Measurements from ENCODE around the gene UMODL1.

The UMODL1 gene

DNA sequence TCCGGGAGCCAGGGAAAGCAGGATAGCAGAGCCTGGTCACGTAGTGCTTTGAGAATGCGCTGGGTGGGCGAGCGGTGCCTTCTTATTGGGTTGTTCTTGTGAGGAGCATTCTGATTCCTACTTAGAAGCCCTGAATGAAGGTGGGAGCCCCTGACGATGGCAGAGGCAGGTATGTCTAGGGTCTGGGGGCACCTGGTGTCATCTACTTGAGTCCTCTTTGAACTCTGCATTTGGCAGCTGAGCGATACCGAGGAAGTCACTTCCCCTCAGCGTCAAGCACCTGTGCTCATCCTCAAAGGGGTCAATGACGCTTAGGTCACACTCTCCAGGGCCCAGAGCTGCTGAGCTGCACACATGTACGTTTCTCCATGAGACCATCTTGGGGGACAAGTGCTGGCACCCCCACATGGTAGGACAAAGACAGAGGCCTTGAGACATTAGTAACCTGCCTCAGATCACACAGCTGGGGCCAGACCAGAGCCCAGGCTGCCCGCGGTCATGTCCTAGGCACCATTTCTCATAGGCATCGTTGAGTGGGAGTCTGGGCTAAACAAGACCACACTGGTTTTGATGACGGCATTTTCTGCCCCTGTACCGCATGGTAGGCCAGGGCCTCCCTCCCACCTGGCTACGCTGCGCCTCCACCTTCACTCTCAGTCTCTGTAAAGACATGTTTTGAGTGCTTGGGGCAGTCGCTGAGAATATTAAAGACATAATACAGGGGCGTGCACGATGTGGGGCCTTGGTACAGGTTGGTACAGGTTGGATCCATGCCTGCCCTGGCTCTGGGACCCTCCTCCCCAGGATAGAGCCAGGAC lies 78.7 kb downstream of the UMODL1 start:
- no peak for DNase-seq (ENCODE audit: low read depth)

DNA sequence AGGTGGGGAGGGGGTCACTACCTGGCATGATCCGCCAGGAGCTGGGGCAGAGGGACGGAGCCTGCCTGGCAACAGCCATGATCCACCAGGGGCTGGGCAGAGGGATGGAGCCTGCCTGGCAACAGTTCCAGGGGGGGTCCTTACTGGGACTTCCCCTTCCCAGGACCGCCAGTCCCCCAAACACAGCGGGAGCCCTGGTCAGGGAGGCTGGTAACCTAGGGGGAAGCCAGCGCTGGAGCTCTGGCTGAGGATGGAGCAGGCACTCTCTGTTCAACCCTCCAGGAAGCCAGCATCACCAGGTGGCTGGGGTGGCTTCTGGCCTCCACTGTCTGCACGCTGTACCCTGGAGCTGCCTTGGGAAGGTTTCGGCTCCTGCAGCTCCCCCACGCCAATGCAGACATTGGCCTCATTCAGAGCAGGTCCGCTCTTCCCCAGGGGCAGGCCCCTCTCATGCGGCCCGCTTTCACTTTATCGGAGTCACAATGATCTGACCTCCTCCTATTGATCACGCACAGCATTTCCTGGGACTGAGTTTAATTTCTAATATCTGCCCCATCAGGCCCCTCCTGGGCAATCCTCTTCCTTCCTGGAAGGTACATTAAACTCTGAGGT lies 79.5 kb downstream of the UMODL1 start:
- no peak for DNase-seq (ENCODE audit: low read depth)

DNA sequence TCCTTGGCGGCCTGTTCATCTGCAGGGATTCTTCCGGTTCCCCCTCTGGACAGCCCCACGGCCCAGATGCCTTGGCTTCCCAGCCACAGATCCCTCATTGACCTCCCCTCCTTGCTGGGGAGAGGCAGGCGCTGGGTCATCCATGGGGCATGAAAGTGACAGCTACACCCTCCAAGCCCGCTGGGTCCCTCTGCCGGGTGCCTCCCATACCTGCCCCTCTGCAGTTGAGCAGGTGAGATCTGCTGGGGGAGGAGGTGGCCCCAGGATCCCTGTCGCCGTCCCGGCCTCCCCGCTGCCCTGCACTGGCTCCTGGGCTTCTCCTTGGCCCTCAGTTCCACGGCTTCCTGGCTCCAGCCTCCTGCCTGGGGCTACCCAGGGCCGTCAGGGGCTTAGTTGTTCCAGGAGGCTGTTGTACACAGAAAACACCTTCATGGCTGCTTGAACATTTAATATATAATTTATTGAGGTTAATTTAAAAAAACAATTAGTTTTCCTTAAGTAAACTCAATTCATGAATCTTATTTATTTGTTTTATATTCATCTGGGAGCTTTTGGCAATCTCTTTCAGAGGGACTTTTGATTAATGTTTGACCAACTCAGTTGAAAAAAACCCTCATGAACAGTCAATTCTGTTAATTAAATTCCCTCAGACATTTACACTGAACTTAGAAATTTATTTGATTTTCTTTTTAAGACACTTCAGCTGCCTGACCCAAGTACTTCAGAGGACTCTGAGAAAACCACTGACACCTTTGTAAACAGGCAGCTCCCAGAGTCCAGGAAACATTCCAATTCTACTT lies 80.2 kb downstream of the UMODL1 start:
- DNase-seq (ENCODE audit: low read depth): no peak

DNA sequence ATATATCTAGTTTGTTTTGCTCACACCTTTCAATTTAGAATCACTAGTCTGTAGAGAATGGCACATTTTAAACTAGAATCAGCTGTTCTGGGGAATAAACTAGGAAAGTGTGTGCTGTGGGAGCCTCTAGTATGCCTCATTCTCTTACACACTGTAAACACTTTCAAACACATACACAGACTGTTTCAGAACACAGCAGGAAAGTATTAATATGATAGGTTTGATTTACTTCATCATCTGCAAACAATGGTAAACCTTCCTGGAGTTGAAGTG lies 80.8 kb downstream of the UMODL1 start:
- DNase-seq (ENCODE audit: low read depth): no peak

DNA sequence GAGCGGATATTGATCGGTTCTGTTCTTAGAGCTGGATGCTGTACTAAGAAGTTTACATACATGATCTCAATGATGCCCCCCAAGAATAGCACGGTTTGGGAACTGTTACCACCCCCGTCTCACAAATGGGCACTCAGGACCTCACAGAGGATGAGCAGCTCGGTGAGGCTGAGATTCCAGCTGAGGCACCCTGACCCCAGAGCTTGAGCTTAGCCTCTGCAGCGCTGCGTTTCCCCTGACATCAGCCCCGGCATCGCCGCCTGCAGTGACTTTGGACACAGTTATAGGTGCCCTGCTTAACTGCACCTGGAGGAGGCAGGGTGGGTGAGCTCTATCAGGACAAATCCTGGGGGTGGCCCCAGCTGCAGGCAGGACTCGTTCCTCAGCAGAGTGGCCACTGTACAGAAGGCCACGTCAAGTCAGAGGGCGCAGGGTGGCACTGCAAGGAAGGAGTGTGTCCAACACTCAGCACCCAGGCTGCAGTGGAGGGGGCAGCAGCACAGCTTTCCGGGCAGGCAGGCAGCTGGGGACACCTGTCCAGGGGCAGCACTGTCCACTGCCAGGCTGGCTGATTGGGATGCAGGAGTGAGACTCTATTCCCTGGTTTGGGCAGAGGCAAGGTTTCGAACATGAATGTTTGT lies 82.0 kb downstream of the UMODL1 start:
- DNase-seq (ENCODE audit: low read depth): no peak

DNA sequence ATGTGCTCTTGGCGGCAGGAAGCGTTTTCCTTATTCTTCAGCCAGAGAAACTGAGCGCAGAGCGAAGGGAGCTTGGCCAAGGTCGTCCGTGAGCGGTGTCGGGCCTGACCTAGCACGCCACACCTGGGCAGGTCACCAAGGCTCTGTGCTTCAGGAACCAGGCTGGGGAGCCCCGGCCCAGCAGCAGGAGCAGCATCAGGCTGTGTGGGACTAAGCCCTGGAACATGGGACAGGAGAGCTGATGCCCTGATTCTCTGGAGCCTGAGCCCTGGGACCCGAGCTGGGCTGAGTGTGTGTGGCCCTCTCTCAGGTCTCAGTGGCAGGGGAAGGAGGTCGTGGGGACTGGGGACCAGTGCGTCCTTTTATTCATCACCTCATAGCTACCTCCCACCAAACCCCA lies 82.6 kb downstream of the UMODL1 start:
- no peak for DNase-seq (ENCODE audit: low read depth)

DNA sequence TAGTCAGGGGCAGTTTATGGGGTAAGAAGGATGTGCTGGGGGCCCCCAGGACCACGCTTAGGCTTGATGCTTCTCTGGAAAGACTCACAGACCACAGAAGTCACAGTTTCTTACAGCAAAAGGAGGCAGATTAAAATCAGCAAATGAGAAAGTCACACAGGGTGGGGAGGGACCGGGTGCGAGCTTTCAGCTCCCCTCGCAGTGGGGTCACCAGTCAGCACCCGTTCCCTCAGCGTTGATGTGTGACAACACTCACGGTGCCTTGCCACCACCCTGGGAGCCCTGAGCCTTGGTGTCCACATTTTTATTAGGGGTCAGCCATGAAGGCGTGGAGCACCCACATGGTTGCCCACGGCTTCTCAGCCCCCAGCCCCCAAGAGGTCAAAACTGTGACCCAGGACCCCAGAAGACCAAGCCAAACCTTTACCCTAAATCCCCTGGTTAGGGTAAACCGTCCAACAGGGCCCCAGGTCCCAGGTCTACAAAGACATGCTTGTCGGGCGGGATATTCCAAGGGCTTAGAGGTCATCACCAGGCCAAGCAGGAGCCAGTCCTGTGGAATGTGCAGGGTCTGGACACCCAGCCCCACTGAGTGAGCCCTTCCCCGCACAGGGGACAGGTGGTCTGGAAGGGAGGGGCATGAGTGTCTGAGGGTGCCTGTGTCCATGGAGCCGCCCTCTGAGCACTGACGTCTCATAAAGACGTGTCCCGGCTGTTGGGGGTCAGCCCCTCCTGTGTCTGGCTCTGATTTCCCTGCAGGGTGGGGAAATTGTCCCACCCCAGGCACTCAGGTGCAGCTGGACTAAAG lies 83.3 kb downstream of the UMODL1 start:
- no peak for DNase-seq (ENCODE audit: low read depth)

DNA sequence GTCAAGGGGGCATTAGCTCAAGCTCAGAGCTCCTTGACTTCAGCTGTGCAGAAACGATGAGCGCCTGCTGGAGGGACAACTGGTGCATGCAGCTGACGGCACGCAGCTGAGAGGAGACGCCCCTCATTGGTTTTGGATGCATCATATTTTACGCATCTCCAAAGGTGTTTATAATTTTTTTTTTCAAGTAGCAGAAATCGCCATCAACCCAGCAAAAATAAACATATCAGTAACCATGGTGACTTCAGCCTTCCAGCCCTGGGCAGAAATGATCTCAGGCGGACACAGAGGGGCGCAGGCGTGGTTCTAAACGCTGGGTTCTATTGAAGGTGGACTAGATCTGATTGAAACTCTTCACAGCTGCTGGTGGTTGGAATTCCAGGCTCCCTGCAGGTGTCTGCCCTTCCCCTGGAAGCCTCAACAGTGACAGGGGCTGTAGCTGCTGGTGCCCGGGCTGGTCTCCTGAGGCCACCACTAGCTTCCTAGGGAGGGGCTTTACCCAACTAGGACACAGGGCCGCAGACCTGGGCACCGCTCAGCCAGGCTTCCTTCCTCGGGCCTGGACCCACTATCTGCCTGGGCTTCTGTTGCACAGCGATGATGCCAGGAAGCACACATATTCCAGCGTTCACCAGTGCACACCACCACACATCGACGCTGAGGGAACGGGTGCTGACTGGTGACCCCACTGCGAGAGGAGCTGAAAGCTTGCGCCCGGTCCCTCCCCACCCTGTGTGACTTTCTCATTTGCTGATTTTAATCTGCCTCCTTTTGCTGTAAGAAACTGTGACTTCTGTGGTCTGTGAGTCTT lies 84.1 kb downstream of the UMODL1 start:
- DNase-seq (ENCODE audit: low read depth): no peak

DNA sequence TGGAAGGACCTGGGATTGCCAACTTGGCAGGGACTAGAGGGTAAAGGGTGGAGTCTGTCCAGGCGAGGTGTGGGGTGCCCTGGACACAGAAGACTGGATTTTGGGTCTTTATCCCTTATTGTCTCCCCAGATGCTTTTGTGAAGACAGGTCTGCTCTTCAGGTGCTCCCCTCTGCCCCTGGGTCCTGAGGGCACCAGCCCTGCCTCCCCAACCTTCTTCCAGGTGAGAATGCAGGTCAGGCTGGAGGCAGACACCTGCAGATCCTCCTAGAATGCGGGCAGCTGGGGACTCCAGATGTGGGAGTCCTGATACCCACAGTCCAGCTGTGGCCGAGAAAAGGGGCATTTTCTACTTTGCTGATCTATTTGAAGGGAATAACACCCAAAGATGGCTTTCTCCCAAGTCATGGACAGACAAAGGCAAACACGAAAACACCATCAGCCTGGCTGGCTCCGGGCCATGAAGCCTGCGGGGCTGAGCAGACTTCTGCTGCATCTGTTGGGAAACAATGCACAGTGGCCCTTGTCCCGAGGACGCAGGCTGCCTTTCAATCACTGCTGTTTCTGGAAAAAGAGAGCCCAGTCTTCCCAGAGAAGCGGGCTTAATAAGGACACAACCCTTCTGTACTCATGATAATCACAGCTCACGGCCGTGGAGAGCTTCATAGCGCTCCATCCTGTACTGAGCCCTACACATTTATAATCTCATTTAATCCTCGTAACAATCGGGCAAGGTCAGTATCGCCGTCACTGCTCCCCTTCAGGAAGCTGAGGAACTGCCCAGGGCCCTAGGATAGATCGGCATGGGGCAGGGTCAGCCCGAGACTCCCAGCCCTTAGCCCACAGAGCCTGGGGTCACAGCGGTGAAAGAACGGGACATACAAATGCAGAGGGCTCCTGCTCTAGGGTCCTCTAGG lies 85.8 kb downstream of the UMODL1 start:
- no peak for DNase-seq (ENCODE audit: low read depth)

DNA sequence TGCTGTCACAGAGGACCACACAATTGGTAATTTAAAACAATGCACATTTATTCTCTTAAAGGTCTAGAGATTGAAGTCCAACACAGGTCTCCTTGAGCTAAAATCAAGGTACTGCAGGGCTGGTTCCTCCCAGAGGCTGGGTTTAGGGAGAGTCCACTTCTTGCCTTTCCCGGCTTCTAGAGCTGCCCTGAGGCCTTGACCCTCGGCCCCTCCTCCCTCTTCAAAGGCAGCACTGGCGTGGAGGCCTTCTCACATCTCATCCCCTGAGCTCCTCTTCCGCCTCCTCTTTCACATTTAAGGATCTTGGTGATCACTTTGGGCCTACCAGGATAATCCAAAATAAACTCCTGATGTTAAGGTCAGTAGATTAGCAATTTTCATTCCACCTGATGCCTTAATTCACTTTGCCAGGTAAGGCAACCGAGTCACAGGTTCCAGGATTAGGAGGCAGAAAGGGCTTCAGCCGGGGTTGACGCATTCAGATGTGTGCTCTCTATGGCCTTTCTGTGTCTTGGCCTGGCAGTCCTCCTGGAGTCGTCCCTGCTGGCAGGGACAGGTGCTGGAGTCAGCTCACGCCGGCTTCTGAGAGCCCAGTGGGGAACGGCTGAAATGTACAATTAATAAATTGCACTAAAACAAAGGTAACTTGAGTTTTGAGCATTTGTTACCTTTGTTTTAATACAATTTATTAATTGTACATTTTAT lies 86.6 kb downstream of the UMODL1 start:
- no peak for DNase-seq (ENCODE audit: low read depth)

DNA sequence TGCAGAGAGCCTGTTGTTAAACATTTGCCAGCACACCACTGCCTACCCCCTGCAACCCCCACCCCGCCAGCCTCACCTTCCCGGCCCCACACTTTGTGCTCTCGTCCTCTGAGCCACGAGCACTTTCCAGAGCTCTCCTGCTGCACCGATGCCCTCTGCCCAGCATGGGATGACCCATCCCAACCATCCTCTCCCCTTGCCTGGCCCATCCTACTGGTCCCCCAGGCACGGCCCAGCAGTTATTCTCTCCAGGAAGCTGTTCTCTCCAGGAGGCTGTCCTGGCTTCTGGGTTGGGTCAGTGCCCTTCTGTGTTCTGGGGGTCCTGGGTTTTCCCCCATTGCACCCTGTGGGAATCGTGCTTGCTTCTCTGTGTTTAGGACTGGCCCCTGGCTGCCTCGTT lies 87.7 kb downstream of the UMODL1 start:
- DNase-seq (ENCODE audit: low read depth): no peak

DNA sequence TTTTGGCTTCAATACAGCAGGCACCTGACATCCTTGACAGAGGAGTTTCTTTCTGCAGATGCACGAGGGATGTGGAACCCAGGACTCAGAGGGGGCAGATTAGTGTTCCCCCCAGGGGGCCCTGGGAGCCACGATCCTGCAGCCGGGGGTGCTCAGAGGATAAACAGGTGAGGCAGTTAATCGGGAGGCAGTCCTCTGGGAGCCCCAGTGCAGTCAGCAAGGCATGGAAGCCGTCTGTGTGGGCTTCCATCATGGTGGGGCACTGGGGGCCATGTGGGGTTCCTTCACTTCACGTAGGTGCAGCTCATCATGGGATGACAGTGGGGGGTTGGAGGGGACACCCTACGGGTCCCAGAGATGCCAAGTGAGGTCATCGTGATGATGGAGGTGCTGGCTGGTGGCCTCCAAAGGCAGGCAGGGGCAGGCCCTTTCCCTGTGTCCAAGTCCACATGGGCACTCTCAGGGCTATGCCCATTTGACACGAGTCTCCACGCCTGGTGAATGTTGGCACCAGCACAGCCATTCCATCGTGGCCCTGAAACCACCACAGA lies 88.5 kb downstream of the UMODL1 start:
- DNase-seq (ENCODE audit: low read depth): no peak

DNA sequence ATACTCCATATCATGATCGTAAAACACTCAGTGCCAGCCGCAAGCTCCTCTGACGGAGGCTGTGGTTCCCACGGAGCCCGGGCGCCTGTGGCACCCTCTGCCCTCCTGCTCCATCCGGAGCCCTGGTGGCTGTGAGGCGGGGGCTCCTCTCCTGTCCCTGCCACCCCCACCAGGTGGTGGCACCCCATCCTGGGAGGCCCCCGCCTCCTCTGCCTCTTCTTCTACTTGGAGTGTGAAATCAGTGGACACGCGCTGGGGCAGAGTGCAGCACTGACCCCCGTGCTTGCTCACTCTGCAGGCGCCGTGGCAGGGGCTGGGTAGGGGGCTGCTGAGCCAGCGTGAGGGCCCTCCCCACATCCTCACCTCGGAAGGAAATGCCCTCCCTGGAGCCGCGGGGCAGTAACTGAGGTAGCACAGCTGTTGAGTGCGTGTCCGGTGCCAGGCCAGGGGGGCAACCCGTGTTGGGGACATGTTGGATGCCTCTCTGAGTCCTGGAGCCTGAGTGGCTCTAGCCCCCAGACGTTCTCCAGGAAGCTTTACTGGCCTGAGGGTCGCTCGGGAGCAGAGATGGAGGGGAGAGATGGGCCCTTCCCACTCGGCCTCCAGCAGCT lies 89.1 kb downstream of the UMODL1 start:
- DNase-seq (ENCODE audit: low read depth): no peak

DNA sequence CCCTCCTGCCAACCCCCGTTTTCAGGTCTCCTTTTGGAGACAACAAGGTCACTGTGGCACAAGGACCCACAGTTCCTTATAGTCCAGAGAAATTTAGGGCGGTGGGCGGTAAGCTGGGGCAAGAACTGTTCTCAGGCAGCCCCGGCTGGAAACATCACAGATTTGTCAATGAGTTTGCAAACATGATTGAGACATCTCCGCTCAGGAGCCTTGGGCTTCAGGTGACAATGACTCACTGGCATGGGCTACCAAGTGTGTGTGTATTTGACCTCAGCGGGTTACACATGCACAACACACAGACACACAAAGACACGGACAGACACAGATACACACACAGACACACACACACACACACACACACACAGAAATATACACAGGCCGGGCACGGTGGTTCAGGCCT lies 89.6 kb downstream of the UMODL1 start:
- DNase-seq (ENCODE audit: low read depth): no peak

DNA sequence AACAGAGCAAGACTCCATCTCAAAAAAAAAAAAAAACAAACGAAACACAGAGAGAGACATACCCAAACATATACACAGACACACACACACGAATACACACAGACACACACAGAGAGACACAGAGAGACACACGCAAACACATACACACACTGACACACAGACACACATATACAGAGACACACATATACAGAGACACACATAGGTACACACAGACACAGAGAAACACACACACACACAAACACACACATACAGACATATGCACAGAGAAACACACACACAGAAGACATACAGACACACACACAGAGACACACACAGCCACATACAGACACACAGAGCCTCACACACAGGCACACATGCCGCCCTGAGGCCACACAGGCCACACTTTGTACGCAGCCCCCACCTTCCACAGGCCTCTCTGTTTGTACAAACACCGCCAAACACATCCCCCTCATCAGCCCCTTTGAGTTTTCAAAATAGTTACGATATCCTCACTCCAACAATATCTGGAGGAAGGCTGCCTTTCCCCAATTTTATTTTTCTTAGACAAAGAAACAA lies 90.4 kb downstream of the UMODL1 start:
- DNase-seq (ENCODE audit: low read depth): no peak

DNA sequence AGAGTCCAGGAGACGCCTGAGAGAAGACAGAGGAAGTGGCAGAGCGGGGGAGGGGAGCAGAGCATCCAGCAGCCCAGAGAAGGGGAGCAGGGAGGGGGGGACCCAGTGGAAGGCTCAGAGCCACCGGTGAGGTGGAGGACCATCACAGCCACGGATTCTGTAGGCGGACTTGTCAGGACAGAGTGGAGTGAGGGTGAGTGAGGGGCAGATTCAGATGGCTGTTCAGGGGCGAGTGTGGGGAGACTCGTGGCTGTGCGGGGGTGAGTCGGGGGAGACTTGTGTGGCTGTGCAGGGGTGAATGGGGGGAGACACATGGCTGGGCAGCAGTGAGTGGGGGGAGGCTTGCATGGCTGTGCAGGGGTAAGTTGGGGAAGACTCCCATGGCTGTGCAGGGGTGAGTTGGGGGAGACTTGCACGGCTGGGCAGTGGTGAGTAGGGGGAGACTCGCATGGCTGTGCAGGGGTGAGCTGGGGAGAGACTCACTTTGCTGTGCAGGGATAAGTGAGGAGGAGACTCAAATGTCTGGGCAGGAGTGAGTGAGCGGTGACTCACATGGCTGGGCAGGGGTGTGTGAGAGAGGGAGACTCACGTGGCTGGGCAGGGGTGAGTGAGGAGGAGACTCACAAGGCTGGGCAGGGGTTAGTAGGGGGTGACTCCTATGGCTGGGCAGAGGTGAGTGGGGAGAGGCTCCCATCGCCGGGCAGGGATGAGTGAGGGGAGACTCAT lies 91.0 kb downstream of the UMODL1 start:
- no peak for DNase-seq (ENCODE audit: low read depth)

DNA sequence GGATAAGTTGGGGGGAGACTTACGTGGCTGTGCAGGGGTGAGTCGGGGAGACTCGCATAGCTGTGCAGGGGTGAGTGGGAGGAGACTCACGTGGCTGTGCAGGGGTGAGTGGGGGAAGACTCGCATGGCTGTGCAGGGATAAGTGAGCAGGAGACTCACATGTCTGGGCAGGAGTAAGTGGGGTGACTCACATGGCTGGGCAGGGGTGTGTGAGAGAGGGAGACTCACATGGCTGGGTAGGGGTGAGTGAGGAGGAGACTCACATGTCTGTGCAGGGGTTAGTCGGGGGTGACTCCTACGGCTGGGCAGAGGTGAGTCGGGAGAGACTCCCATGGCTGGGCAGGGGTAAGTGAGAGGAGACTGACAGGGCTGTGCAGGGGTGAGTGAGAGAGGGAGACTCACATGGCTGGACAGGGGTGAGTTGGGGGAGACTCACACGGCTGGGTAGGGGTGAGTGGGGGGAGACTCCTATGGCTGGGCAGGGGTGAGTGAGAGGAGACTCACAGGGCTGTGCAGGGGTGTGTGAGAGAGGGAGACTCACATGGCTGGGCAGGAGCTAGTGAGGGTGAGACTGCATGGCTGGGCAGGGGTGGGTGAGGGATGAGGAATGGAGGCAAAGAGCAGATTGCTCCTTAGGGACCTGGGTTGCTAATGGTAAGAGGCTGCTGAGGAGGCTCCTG lies 91.9 kb downstream of the UMODL1 start:
- no peak for DNase-seq (ENCODE audit: low read depth)
